ENCODE results near the gene KCNH2. TPM values are rescaled to one million over a fixed set of nuclear protein-coding genes. Genes with fewer than 3 reads are reported as not detected.

KCNH2 gene
- total RNA-seq, 6 donors from 2014 or later, result 0.59 to 5.7 (median 3.1) TPM

DNA sequence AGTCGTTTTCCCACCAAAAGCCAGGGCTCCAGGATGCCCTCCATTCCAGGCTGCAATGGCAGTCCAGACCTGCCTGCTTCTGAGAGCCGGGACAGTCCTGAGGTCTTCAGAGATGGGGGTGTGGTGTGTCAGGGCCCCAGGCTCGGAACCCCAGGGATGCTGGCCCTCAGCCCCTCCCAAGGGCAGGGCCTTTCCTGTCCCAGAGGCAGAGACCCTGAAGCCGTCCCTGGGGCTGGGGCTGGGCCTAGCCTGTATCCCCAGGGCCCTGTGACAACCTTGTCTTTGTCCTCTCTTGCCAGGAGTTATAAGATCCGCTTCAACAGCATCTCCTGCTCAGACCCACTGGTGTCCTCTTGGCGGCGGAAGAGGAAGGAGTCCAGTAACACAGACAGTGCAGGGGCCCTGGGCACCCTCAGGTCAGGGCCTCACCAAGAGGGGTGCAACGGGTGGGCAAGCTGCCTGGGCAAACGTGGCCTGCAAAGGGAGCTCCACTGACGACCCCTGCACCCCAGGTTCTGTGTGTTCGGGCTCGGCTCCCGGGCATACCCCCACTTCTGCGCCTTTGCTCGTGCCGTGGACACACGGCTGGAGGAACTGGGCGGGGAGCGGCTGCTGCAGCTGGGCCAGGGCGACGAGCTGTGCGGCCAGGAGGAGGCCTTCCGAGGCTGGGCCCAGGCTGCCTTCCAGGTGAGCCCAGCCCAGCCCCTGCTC lies 28.6 kb upstream of the KCNH2 start:
- H3K27ac ChIP-seq, result peak overlapping the region in 1 of 4 donors; percentile 48
- ATAC-seq (ENCODE audit: low FRiP score in 2 of 2) (no peak), DNase-seq (no peak)
- H3K4me1 ChIP-seq, result peaks cover 38 to 44% (median 41%) of the 10 kb centered on the region in 4 donors
- 80 to 92% methylated on average over 10 to 17 of the region's 23 CpGs for WGBS, 2 donors
- peaks cover 0 to 5% (median 0%) of the 10 kb centered on the region in 4 donors for H3K36me3 ChIP-seq
- H3K9me3 ChIP-seq, result no peaks in the 10 kb centered on the region
- H3K27me3 ChIP-seq, result no peaks in the 10 kb centered on the region
- no peak overlapping the region for H3K4me3 ChIP-seq
- TF ChIP-seq POLR2A (IDR thresholded peaks at IDR 0.05) (no peak), EP300 (IDR thresholded peaks at IDR 0.05) (no peak), POLR2AphosphoS5 (IDR thresholded peaks at IDR 0.05) (no peak), CTCF (IDR thresholded peaks at IDR 0.05) (no peak)

DNA sequence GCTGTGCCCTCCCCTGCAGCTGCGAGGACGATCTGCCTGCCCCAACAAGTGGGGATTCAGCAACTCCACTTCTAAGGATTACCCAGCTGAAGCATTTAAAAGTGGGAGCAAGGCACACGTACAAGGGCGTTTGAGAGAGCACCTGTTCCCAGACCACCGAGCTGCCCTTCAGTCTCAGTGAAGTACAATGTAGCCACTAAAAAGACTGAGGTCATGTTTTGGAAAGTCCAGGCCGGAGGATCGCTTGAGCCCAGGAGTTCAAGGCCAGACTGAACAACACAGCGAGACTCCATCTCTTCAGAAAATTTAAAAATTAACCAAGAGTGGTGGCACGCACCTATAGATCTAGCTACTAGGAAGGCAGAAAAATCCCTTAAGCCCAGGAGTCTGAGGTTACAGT lies 27.4 kb upstream of the KCNH2 start:
- 82 to 85% methylated on average over 8 to 9 of the region's 9 CpGs for WGBS, 2 donors
- ATAC-seq (ENCODE audit: low FRiP score in 2 of 2), result no peak

GRCh38 chr7:151003572-151003971 lies 25.5 kb upstream of the KCNH2 start:
- H3K27ac ChIP-seq, result no peak overlapping the region
- H3K9me3 ChIP-seq, result no peaks in the 10 kb centered on the region

More for the DNA sequence above, 27.4 kb upstream of the KCNH2 start:
- H3K36me3 ChIP-seq, result peaks cover 0 to 15% (median 0%) of the 10 kb centered on the region in 4 donors
- no peaks in the 10 kb centered on the region for H3K27me3 ChIP-seq
- H3K4me1 ChIP-seq, result peaks cover 31 to 38% (median 34%) of the 10 kb centered on the region in 4 donors
- no peak overlapping the region for H3K27ac ChIP-seq
- no peak overlapping the region for H3K4me3 ChIP-seq
- no peak for TF ChIP-seq EP300 (IDR thresholded peaks at IDR 0.05)
- TF ChIP-seq POLR2A (IDR thresholded peaks at IDR 0.05), result no peak
- TF ChIP-seq CTCF (IDR thresholded peaks at IDR 0.05), result no peak
- TF ChIP-seq POLR2AphosphoS5 (IDR thresholded peaks at IDR 0.05), result no peak
- no peak for DNase-seq
- no peaks in the 10 kb centered on the region for H3K9me3 ChIP-seq

DNA sequence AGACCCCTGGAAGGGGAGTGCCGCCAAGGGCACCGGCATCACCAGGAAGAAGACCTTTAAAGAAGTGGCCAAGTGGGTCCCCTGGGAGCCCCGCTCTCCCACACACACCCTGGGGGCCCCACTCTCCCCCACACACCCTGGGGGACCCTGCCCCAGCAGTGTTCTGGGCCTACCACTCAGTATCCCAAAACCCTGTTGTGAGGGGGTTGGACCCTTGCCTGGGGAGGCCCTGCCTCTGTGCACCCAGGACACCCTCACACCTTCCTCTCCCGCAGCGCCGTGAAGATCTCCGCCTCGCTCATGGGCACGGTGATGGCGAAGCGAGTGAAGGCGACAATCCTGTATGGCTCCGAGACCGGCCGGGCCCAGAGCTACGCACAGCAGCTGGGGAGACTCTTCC lies 23.4 kb upstream of the KCNH2 start:
- DNase-seq (no peak), ATAC-seq (ENCODE audit: low FRiP score in 2 of 2) (no peak)
- Histone ChIP-seq H3K27ac (no peak overlapping the region), H3K9me3 (no peaks in the 10 kb centered on the region), H3K36me3 (peaks cover 0 to 29% (median 0%) of the 10 kb centered on the region in 4 donors), H3K4me3 (no peak overlapping the region), H3K27me3 (no peaks in the 10 kb centered on the region), H3K4me1 (peaks cover 4 to 10% (median 7%) of the 10 kb centered on the region in 4 donors)
- 95 to 98% methylated on average over 16 of the region's 16 CpGs for WGBS, 2 donors
- TF ChIP-seq POLR2AphosphoS5 (IDR thresholded peaks at IDR 0.05), result no peak

More at GRCh38 chr7:151003572-151003971, 25.5 kb upstream of the KCNH2 start:
- Histone ChIP-seq H3K36me3 (peaks cover 0 to 24% (median 0%) of the 10 kb centered on the region in 4 donors), H3K27me3 (no peaks in the 10 kb centered on the region), H3K4me1 (peaks cover 15 to 21% (median 18%) of the 10 kb centered on the region in 4 donors), H3K4me3 (no peak overlapping the region)
- DNase-seq (peak in 1 of 2 donors; percentile 53), ATAC-seq (ENCODE audit: low FRiP score in 2 of 2) (no peak)
- TF ChIP-seq POLR2A (IDR thresholded peaks at IDR 0.05), result no peak
- TF ChIP-seq CTCF (IDR thresholded peaks at IDR 0.05), result no peak
- no peak for TF ChIP-seq EP300 (IDR thresholded peaks at IDR 0.05)
- TF ChIP-seq POLR2AphosphoS5 (IDR thresholded peaks at IDR 0.05), result no peak
- whole genome bisulfite sequencing, 2 donors, result 55 to 67% methylated on average over 12 of the region's 12 CpGs

GRCh38 chr7:151000897-151001495 lies 22.9 kb upstream of the KCNH2 start:
- WGBS, 2 donors, result 85 to 89% methylated on average over 13 of the region's 13 CpGs
- Histone ChIP-seq H3K4me3 (no peak overlapping the region), H3K9me3 (no peaks in the 10 kb centered on the region), H3K27me3 (no peaks in the 10 kb centered on the region), H3K4me1 (peaks cover 8 to 14% (median 10%) of the 10 kb centered on the region in 4 donors), H3K27ac (no peak overlapping the region), H3K36me3 (peaks cover 0 to 29% (median 0%) of the 10 kb centered on the region in 4 donors)
- no peak for ATAC-seq (ENCODE audit: low FRiP score in 2 of 2)
- TF ChIP-seq EP300 (IDR thresholded peaks at IDR 0.05), result no peak
- no peak for TF ChIP-seq POLR2A (IDR thresholded peaks at IDR 0.05)
- no peak for TF ChIP-seq CTCF (IDR thresholded peaks at IDR 0.05)
- TF ChIP-seq POLR2AphosphoS5 (IDR thresholded peaks at IDR 0.05), result no peak
- DNase-seq, result no peak
